Stimulated activated CD8-positive, alpha-beta memory T cell treated with anti-CD3 and anti-CD28 coated beads, Interleukin-15, amount 100 ng/mL, for 1 hour (primary cell): ENCODE data around the gene TMEM123.
A peak's percentile ranks its signal among the peaks of the same experiment; 100 is the strongest.

Experiments used
- DNase-seq: peaks from one replicate; pipeline ENCODE4 v3.0.0-alpha.2; 2020; ENCODE audit warnings: low read depth

TMEM123 gene

GRCh38 chr11:102359372-102359771, 93.2 kb downstream of the TMEM123 start:
- no peak for DNase-seq

GRCh38 chr11:102357116-102357515, 95.4 kb downstream of the TMEM123 start:
- DNase-seq = no peak

GRCh38 chr11:102347462-102348370, 104.8 kb downstream of the TMEM123 start:
- DNase-seq = no peak

- DNase-seq = peak; percentile 89
Observed at GRCh38 chr11:102346748-102347461, 105.7 kb downstream of the TMEM123 start, which contains the start of gene BIRC2. Gene BIRC2, plus strand, starts transcription at chr11:102347214. Its CDS starts 2,641 bp downstream, at chr11:102349855.

GRCh38 chr11:102346456-102346747, 106.2 kb downstream of the TMEM123 start:
- no peak for DNase-seq
